Measurements from ENCODE around the gene PROKR2. TPM values are rescaled to one million over a fixed set of nuclear protein-coding genes. Genes with fewer than 3 reads are reported as not detected.

PROKR2 gene
- total and polyA plus RNA-seq, 2 experiments from 2014 or later: not detected

GRCh38 chr20:5309971-5310370 lies 6.8 kb downstream of the PROKR2 start:
- Histone ChIP-seq H3K9me2 (ENCODE audit: insufficient read depth) (no peaks in the 10 kb centered on the region), H4K20me1 (ENCODE audit: insufficient read depth) (no peaks in the 10 kb centered on the region), H3K4me2 (ENCODE audit: unreplicated experiment) (no peak overlapping the region), H2AFZ (no peak overlapping the region), H3K36me3 (ENCODE audit: low read depth) (no peaks in the 10 kb centered on the region), H3K27ac (no peak overlapping the region), H3K27me3 (replicated peaks; ENCODE audit: insufficient read depth) (no peaks in the 10 kb centered on the region), H3K79me2 (ENCODE audit: insufficient read depth) (no peaks in the 10 kb centered on the region), H3K4me3 (no peak overlapping the region), H3F3A (ENCODE audit: insufficient read depth) (no peaks in the 10 kb centered on the region), H3K9ac (no peak overlapping the region), H3K4me1 (ENCODE audit: insufficient read depth) (no peaks in the 10 kb centered on the region), H3K9me3 (ENCODE audit: low read depth) (no peaks in the 10 kb centered on the region)
- TF ChIP-seq EZH2 (IDR thresholded peaks at IDR 0.05; ENCODE audit: insufficient read depth, poor library complexity, severe bottlenecking): no peak
- no peak for TF ChIP-seq EZH2phosphoT487 (IDR thresholded peaks at IDR 0.05; ENCODE audit: insufficient read depth, low read depth)
- 29 to 32% methylated on average over 1 of the region's 1 CpG for WGBS, 2 experiments (ENCODE audit: low coverage in 1 of 2, low lambda C conversion rate in 2 of 2, missing lambda C conversion rate in 2 of 2)
- DNase-seq: no peak
- in situ Hi-C loops (cut with MboI): no loop called here

- no peaks in the 10 kb centered on the region for H3F3A ChIP-seq (ENCODE audit: insufficient read depth)
- no peaks in the 10 kb centered on the region for H3K4me1 ChIP-seq (ENCODE audit: insufficient read depth)
- no peak overlapping the region for H3K4me3 ChIP-seq
- H3K4me2 ChIP-seq (ENCODE audit: unreplicated experiment): no peak overlapping the region
- peaks cover 21% of the 10 kb centered on the region; the same call in 1 of the 2 replicates for H3K27me3 ChIP-seq (replicated peaks; ENCODE audit: insufficient read depth)
- TF ChIP-seq EZH2 (IDR thresholded peaks at IDR 0.05; ENCODE audit: insufficient read depth, poor library complexity, severe bottlenecking) (no peak), EZH2phosphoT487 (IDR thresholded peaks at IDR 0.05; ENCODE audit: insufficient read depth, low read depth) (no peak)
- DNase-seq: no peak
- H3K27ac ChIP-seq: no peak overlapping the region
- H3K9me2 ChIP-seq (ENCODE audit: insufficient read depth): no peaks in the 10 kb centered on the region
- H3K36me3 ChIP-seq (ENCODE audit: low read depth): no peaks in the 10 kb centered on the region
- WGBS, 2 experiments (ENCODE audit: low coverage in 1 of 2, low lambda C conversion rate in 2 of 2, missing lambda C conversion rate in 2 of 2): 25% methylated on average over 5 of the region's 5 CpGs
- H3K79me2 ChIP-seq (ENCODE audit: insufficient read depth): no peaks in the 10 kb centered on the region
- in situ Hi-C loops (cut with MboI): no loop called here
- no peaks in the 10 kb centered on the region for H3K9me3 ChIP-seq (ENCODE audit: low read depth)
- H3K9ac ChIP-seq: no peak overlapping the region
- H2AFZ ChIP-seq: no peak overlapping the region
- no peaks in the 10 kb centered on the region for H4K20me1 ChIP-seq (ENCODE audit: insufficient read depth)
Observed at GRCh38 chr20:5298811-5299210, 17.9 kb downstream of the PROKR2 start.

- 19 to 23% methylated on average over 11 of the region's 11 CpGs for WGBS, 2 experiments (ENCODE audit: low coverage in 1 of 2, low lambda C conversion rate in 2 of 2, missing lambda C conversion rate in 2 of 2)
- H3K27ac ChIP-seq: no peak overlapping the region
- H3F3A ChIP-seq (ENCODE audit: insufficient read depth): no peaks in the 10 kb centered on the region
- no peaks in the 10 kb centered on the region for H3K9me3 ChIP-seq (ENCODE audit: low read depth)
- no peaks in the 10 kb centered on the region for H4K20me1 ChIP-seq (ENCODE audit: insufficient read depth)
- no peak overlapping the region for H2AFZ ChIP-seq
- H3K4me2 ChIP-seq (ENCODE audit: unreplicated experiment): no peak overlapping the region
- H3K79me2 ChIP-seq (ENCODE audit: insufficient read depth): no peaks in the 10 kb centered on the region
- no peaks in the 10 kb centered on the region for H3K9me2 ChIP-seq (ENCODE audit: insufficient read depth)
- peaks cover 14% of the 10 kb centered on the region; the same call in 1 of the 2 replicates for H3K27me3 ChIP-seq (replicated peaks; ENCODE audit: insufficient read depth)
- H3K4me3 ChIP-seq: no peak overlapping the region
- peak; percentile 6 for DNase-seq
- in situ Hi-C loops (cut with MboI): no loop called here
- H3K36me3 ChIP-seq (ENCODE audit: low read depth): no peaks in the 10 kb centered on the region
- no peak for TF ChIP-seq EZH2 (IDR thresholded peaks at IDR 0.05; ENCODE audit: insufficient read depth, poor library complexity, severe bottlenecking)
- no peak for TF ChIP-seq EZH2phosphoT487 (IDR thresholded peaks at IDR 0.05; ENCODE audit: insufficient read depth, low read depth)
- H3K9ac ChIP-seq: no peak overlapping the region
- H3K4me1 ChIP-seq (ENCODE audit: insufficient read depth): no peaks in the 10 kb centered on the region
Observed at GRCh38 chr20:5297280-5298004, 19.3 kb downstream of the PROKR2 start.

- Histone ChIP-seq H3F3A (ENCODE audit: insufficient read depth) (no peaks in the 10 kb centered on the region), H3K4me1 (ENCODE audit: insufficient read depth) (no peaks in the 10 kb centered on the region), H3K36me3 (ENCODE audit: low read depth) (no peaks in the 10 kb centered on the region), H3K27me3 (replicated peaks; ENCODE audit: insufficient read depth) (peaks cover 11% of the 10 kb centered on the region), H3K4me3 (no peak overlapping the region), H3K9me3 (ENCODE audit: low read depth) (no peaks in the 10 kb centered on the region), H3K27ac (no peak overlapping the region), H3K9me2 (ENCODE audit: insufficient read depth) (no peaks in the 10 kb centered on the region), H2AFZ (no peak overlapping the region), H3K9ac (no peak overlapping the region), H3K4me2 (ENCODE audit: unreplicated experiment) (no peak overlapping the region), H3K79me2 (ENCODE audit: insufficient read depth) (no peaks in the 10 kb centered on the region), H4K20me1 (ENCODE audit: insufficient read depth) (no peaks in the 10 kb centered on the region)
- in situ Hi-C loops (cut with MboI): no loop called here
- DNase-seq: no peak
- WGBS, 2 experiments (ENCODE audit: low coverage in 1 of 2, low lambda C conversion rate in 2 of 2, missing lambda C conversion rate in 2 of 2): 43 to 50% methylated on average over 6 of the region's 6 CpGs
- no peak for TF ChIP-seq EZH2 (IDR thresholded peaks at IDR 0.05; ENCODE audit: insufficient read depth, poor library complexity, severe bottlenecking)
- no peak for TF ChIP-seq EZH2phosphoT487 (IDR thresholded peaks at IDR 0.05; ENCODE audit: insufficient read depth, low read depth)
Observed at GRCh38 chr20:5290596-5290995, 26.2 kb downstream of the PROKR2 start.

Measured in GM23248 (cell line).